ENCODE data around the gene MT1X.

DNA sequence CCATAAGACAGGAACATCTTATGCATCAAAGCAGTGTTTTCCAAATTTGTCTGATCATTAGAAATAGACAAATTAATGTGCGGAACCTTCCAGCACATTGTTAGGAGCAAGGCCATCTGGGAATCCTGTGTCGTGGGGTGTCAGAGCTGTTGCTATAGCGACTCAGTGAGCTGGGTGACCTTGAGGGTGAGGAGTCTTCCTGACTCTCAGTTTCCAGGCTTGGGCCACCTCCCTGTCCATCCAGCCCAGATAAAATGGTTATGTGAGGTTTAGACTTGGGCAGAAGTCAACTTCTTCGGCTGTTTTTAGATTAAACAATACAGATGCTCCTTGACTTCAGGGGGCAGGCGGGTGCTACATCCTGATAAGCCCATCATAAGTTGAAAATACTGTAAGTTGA, 20.6 kb downstream of the MT1X start:
- no peak for TF ChIP-seq CTCF (IDR thresholded peaks at IDR 0.05)
- TF ChIP-seq POLR2A (IDR thresholded peaks at IDR 0.05), result no peak
